Measurements from ENCODE around the gene COL19A1. TPM values are rescaled to one million over a fixed set of nuclear protein-coding genes. Genes with fewer than 3 reads are reported as not detected.

The COL19A1 gene
- total RNA-seq, 2 experiments from 2014 or later = 0.03 TPM; not detected in 1

- intact Hi-C loops (cut with micrococcal nuclease; ENCODE audit: unreplicated experiment) = loop anchor here (2.0 kb wide), 1 partner anchor 49 kb away; the partner anchor contains the start of gene COL19A1
- H3K9me2 ChIP-seq (ENCODE audit: insufficient read depth, low read length) = no peaks in the 10 kb centered on the region
- no peaks in the 10 kb centered on the region for H3K9me3 ChIP-seq (ENCODE audit: low read length)
- no peaks in the 10 kb centered on the region for H3K36me3 ChIP-seq (ENCODE audit: insufficient read depth, low read length)
- peak overlapping the region; percentile 98; the same call in 1 of the 2 replicates for H2AFZ ChIP-seq (ENCODE audit: low read length)
- no TSS peak for BruUV-seq (replicated peaks)
- no peak overlapping the region for H3K27ac ChIP-seq (ENCODE audit: low read depth, low read length, poor library complexity, severe bottlenecking)
- TF ChIP-seq EZH2phosphoT487 (IDR thresholded peaks at IDR 0.05; ENCODE audit: borderline replicate concordance, low read depth, low read length) (no peak), CTCF (conservative IDR thresholded peaks at IDR 0.05; ENCODE audit: low read length) (no peak)
- DNase-seq (ENCODE audit: low spot score) = no peak
- POLR2A ChIA-PET = interaction anchor here (0.6 to 6.0 kb wide), 3 partner anchors 20 to 48 kb away, joined by 4 to 37 read pairs (median 6); partner anchors contain the start of gene LMBRD1
- H3K79me2 ChIP-seq (ENCODE audit: insufficient read depth, low read depth, low read length) = no peaks in the 10 kb centered on the region
- no peak overlapping the region for H3K4me3 ChIP-seq (ENCODE audit: low read depth, low read length, poor library complexity, severe bottlenecking)
- H3K4me1 ChIP-seq (ENCODE audit: insufficient read depth, low read length, poor library complexity, severe bottlenecking) = peaks cover 41% of the 10 kb centered on the region
- CTCF ChIA-PET (ENCODE audit: unreplicated experiment) = no interaction called here
- H3K4me2 ChIP-seq (ENCODE audit: low read length) = no peak overlapping the region
- H4K20me1 ChIP-seq (ENCODE audit: insufficient read depth, low read length) = no peaks in the 10 kb centered on the region
These were observed 49.0 kb upstream of the COL19A1 start for GRCh38 chr6:69817358-69817757.

- TF ChIP-seq EZH2phosphoT487 (IDR thresholded peaks at IDR 0.05; ENCODE audit: borderline replicate concordance, low read depth, low read length) (no peak), CTCF (conservative IDR thresholded peaks at IDR 0.05; ENCODE audit: low read length) (no peak)
- Histone ChIP-seq H3K9me3 (ENCODE audit: low read length) (no peaks in the 10 kb centered on the region), H2AFZ (ENCODE audit: low read length) (no peak overlapping the region), H3K79me2 (ENCODE audit: insufficient read depth, low read depth, low read length) (no peaks in the 10 kb centered on the region), H4K20me1 (ENCODE audit: insufficient read depth, low read length) (no peaks in the 10 kb centered on the region), H3K27ac (ENCODE audit: low read depth, low read length, poor library complexity, severe bottlenecking) (no peak overlapping the region), H3K9me2 (ENCODE audit: insufficient read depth, low read length) (no peaks in the 10 kb centered on the region), H3K36me3 (ENCODE audit: insufficient read depth, low read length) (no peaks in the 10 kb centered on the region), H3K4me1 (ENCODE audit: insufficient read depth, low read length, poor library complexity, severe bottlenecking) (peaks cover 36% of the 10 kb centered on the region), H3K4me2 (ENCODE audit: low read length) (no peak overlapping the region), H3K4me3 (ENCODE audit: low read depth, low read length, poor library complexity, severe bottlenecking) (no peak overlapping the region)
- POLR2A ChIA-PET = no interaction called here
- CTCF ChIA-PET (ENCODE audit: unreplicated experiment) = no interaction called here
- intact Hi-C loops (cut with micrococcal nuclease; ENCODE audit: unreplicated experiment) = no loop called here
- no peak for DNase-seq (ENCODE audit: low spot score)
- BruUV-seq (replicated peaks) = no TSS peak
These were observed 48.0 kb upstream of the COL19A1 start for GRCh38 chr6:69818223-69818930.

- Histone ChIP-seq H2AFZ (ENCODE audit: low read length) (no peak overlapping the region), H3K4me3 (ENCODE audit: low read depth, low read length, poor library complexity, severe bottlenecking) (no peak overlapping the region), H3K4me1 (ENCODE audit: insufficient read depth, low read length, poor library complexity, severe bottlenecking) (peaks cover 29% of the 10 kb centered on the region), H3K36me3 (ENCODE audit: insufficient read depth, low read length) (no peaks in the 10 kb centered on the region), H4K20me1 (ENCODE audit: insufficient read depth, low read length) (no peaks in the 10 kb centered on the region), H3K27ac (ENCODE audit: low read depth, low read length, poor library complexity, severe bottlenecking) (no peak overlapping the region), H3K4me2 (ENCODE audit: low read length) (no peak overlapping the region), H3K79me2 (ENCODE audit: insufficient read depth, low read depth, low read length) (no peaks in the 10 kb centered on the region), H3K9me2 (ENCODE audit: insufficient read depth, low read length) (no peaks in the 10 kb centered on the region), H3K9me3 (ENCODE audit: low read length) (no peaks in the 10 kb centered on the region)
- no peak for DNase-seq (ENCODE audit: low spot score)
- CTCF ChIA-PET (ENCODE audit: unreplicated experiment) = no interaction called here
- intact Hi-C loops (cut with micrococcal nuclease; ENCODE audit: unreplicated experiment) = no loop called here
- POLR2A ChIA-PET = interaction anchor here (0.7 kb wide), 1 partner anchor 885 kb away, joined by 3 read pairs; no protein-coding TSS in a partner anchor
- no TSS peak for BruUV-seq (replicated peaks)
- no peak for TF ChIP-seq EZH2phosphoT487 (IDR thresholded peaks at IDR 0.05; ENCODE audit: borderline replicate concordance, low read depth, low read length)
- TF ChIP-seq CTCF (conservative IDR thresholded peaks at IDR 0.05; ENCODE audit: low read length) = no peak
These were observed 47.2 kb upstream of the COL19A1 start for GRCh38 chr6:69819138-69819537.
